GM23248 (cell line): ENCODE results near the gene ERP27.

Source experiments
- EZH2 ChIP-seq: fragments of 200-600 bp; sonication (generic); IDR thresholded peaks from 2 replicates; pipeline ENCODE4 v1.6.1; 2018; ENCODE audit warnings: antibody characterized with exemption, mild to moderate bottlenecking; ENCODE audit not compliant: insufficient read depth, poor library complexity, severe bottlenecking
- EZH2phosphoT487 ChIP-seq: fragments of 200-600 bp; sonication (generic); IDR thresholded peaks from 2 replicates; pipeline ENCODE4 v1.6.1; 2018; ENCODE audit warnings: antibody characterized with exemption, moderate library complexity, mild to moderate bottlenecking, low read depth; ENCODE audit not compliant: insufficient read depth

- no peak for TF ChIP-seq EZH2
- no peak for TF ChIP-seq EZH2phosphoT487
These were observed 36.3 kb upstream of the ERP27 start for GRCh38 chr12:14974633-14975032.
